Liver (tissue), 9 donors: ENCODE measurements around the gene OST4. TPM values are rescaled to one million over a fixed set of nuclear protein-coding genes. Genes with fewer than 3 reads are reported as not detected.

Experiments used
- DNase-seq: peaks from one replicate; pipeline ENCODE4 v3.0.0-alpha.2; 2017; ENCODE audit warnings: low spot score
- H3K27ac ChIP-seq, 2 donors: one replicate each; pipeline ENCODE4 v1.7.0; 2013; ENCODE audit warnings: inconsistent platforms in 2 of 2, low read length in 2 of 2, control low read depth in 1 of 2, low read depth in 1 of 2, mild to moderate bottlenecking in 1 of 2
- H3K27me3 ChIP-seq, 4 donors: one replicate each; pipeline versions ENCODE4 v1.6.1 to v1.7.0; 2013; ENCODE audit warnings: low read length in 3 of 4, inconsistent platforms in 1 of 4, mild to moderate bottlenecking in 1 of 4, moderate library complexity in 1 of 4; ENCODE audit not compliant: control insufficient read depth in 4 of 4, insufficient read depth in 4 of 4
- H3K36me3 ChIP-seq, 4 donors: one replicate each; pipeline versions ENCODE4 v1.6.1 to v1.7.0; 2013; ENCODE audit warnings: low read length in 3 of 4, mild to moderate bottlenecking in 3 of 4, low read depth in 1 of 4, moderate library complexity in 1 of 4; ENCODE audit not compliant: control insufficient read depth in 4 of 4, insufficient read depth in 3 of 4
- H3K4me1 ChIP-seq, 4 donors: one replicate each; pipeline versions ENCODE4 v1.6.1 to v1.7.0; 2013; ENCODE audit warnings: low read length in 3 of 4, mild to moderate bottlenecking in 3 of 4, moderate library complexity in 1 of 4; ENCODE audit not compliant: control insufficient read depth in 4 of 4, insufficient read depth in 4 of 4
- H3K4me3 ChIP-seq, 3 donors: one replicate each; pipeline versions ENCODE4 v1.6.1 to v1.7.0; 2013; ENCODE audit warnings: low read length in 3 of 3, control low read depth in 1 of 3, low read depth in 1 of 3, mild to moderate bottlenecking in 1 of 3
- H3K9ac ChIP-seq, 2 donors: one replicate each; pipeline ENCODE4 v1.7.0; 2013; ENCODE audit warnings: low read length in 2 of 2, mild to moderate bottlenecking in 2 of 2, moderate library complexity in 2 of 2, control low read depth in 1 of 2, low read depth in 1 of 2
- H3K9me3 ChIP-seq, 4 donors: one replicate each; pipeline versions ENCODE4 v1.6.1 to v1.7.0; 2013; ENCODE audit warnings: low read length in 3 of 4; ENCODE audit not compliant: control insufficient read depth in 4 of 4
- ATF3 ChIP-seq: IDR thresholded peaks from 2 replicates; pipeline ENCODE4 v1.6.1; 2016; ENCODE audit warnings: antibody characterized with exemption
- CTCF ChIP-seq: fragments of 150-350 bp; IDR thresholded peaks from 2 replicates; pipeline ENCODE4 v1.5.1; 2017; ENCODE audit warnings: improper control_type of control experiment, low read depth, low read length; ENCODE audit not compliant: missing input control
- EGR1 ChIP-seq, 2 donors: IDR thresholded peaks; 2 replicates each; pipeline ENCODE4 v1.6.1; 2016 to 2018; ENCODE audit warnings: antibody characterized with exemption in 2 of 2, low read depth in 2 of 2
- FOXA1 ChIP-seq: IDR thresholded peaks from 2 replicates; pipeline ENCODE4 v1.6.1; 2016; ENCODE audit warnings: antibody characterized with exemption
- FOXA2 ChIP-seq: IDR thresholded peaks from 2 replicates; pipeline ENCODE4 v1.6.1; 2016; ENCODE audit warnings: antibody characterized with exemption
- GABPA ChIP-seq, 2 donors: IDR thresholded peaks in 1 of 2; conservative IDR thresholded peaks in 1 of 2; 2 replicates each; pipeline ENCODE4 v1.6.1; 2016; ENCODE audit warnings: antibody characterized with exemption in 2 of 2, mild to moderate bottlenecking in 1 of 2, moderate library complexity in 1 of 2
- HNF4A ChIP-seq, 2 donors: conservative IDR thresholded peaks; 2 replicates each; pipeline ENCODE4 v1.6.1; 2016; ENCODE audit warnings: antibody characterized with exemption in 2 of 2, mild to moderate bottlenecking in 2 of 2
- HNF4G ChIP-seq: IDR thresholded peaks from 2 replicates; pipeline ENCODE4 v1.6.1; 2016; ENCODE audit warnings: antibody characterized with exemption
- JUND ChIP-seq, 2 donors: IDR thresholded peaks; 2 replicates each; pipeline ENCODE4 v1.6.1; 2016; ENCODE audit warnings: antibody characterized with exemption in 2 of 2
- MAX ChIP-seq: IDR thresholded peaks from 2 replicates; pipeline ENCODE4 v1.6.1; 2016; ENCODE audit warnings: antibody characterized with exemption
- NR2F2 ChIP-seq: IDR thresholded peaks from 2 replicates; pipeline ENCODE4 v1.6.1; 2016; ENCODE audit warnings: antibody characterized with exemption
- RAD21 ChIP-seq, 2 donors: IDR thresholded peaks; 2 replicates each; pipeline ENCODE4 v1.6.1; 2016; ENCODE audit warnings: antibody characterized with exemption in 2 of 2, mild to moderate bottlenecking in 2 of 2
- REST ChIP-seq: IDR thresholded peaks from 2 replicates; pipeline ENCODE4 v1.6.1; 2016; ENCODE audit warnings: antibody characterized with exemption, mild to moderate bottlenecking
- RXRA ChIP-seq, 2 donors: IDR thresholded peaks; 2 replicates each; pipeline ENCODE4 v1.6.1; 2017 to 2018; ENCODE audit warnings: antibody characterized with exemption in 2 of 2, mild to moderate bottlenecking in 1 of 2
- SP1 ChIP-seq: IDR thresholded peaks from 2 replicates; pipeline ENCODE4 v1.6.1; 2018; ENCODE audit warnings: antibody characterized with exemption, mild to moderate bottlenecking
- YY1 ChIP-seq: IDR thresholded peaks from 2 replicates; pipeline ENCODE4 v1.6.1; 2016; ENCODE audit warnings: antibody characterized with exemption, mild to moderate bottlenecking
- ZBTB33 ChIP-seq: IDR thresholded peaks from 2 replicates; pipeline ENCODE4 v1.6.1; 2016; ENCODE audit warnings: antibody characterized with exemption
- WGBS: extraction: QIAGEN DNeasy Blood & Tissue Kit; methylation state at CpG from one replicate; pipeline ENCODE4 v1.1.7; 2013; 5-methylcytosine and 5-hydroxymethylcytosine counted together
- polyA plus RNA-seq, 2 donors: library from polyadenylated mRNA; stranded (reverse) in 1 of 2; unstranded in 1 of 2; fragments of 200-250 nt in 1 of 2; fragments of >200 nt in 1 of 2; fragmentation: Nextera tagmentation in 1 of 2; extraction: Ambion mirVana in 1 of 2; gene quantifications; one replicate each; pipeline versions ENCODE4 v1.2.1 to v1.2.3, GENCODE V29; 2013 to 2015
- total RNA-seq, 2 donors: library from RNA; depleted of rRNA; stranded (reverse); fragments of >200 nt; gene quantifications; one replicate each; pipeline ENCODE4 v1.2.3, GENCODE V29; 2014
- donor health status: healthy.
- donor health status: healthy.
- donor health status: healthy.
- donor health status: healthy.
- donor health status: healthy.

OST4 gene
- total and polyA plus RNA-seq, 4 donors: 94.8 to 377 (median 206) TPM

- no peak for TF ChIP-seq MAX
- TF ChIP-seq HNF4A (conservative IDR thresholded peaks at IDR 0.05): no peak
- no peak for TF ChIP-seq FOXA2
- no peak for TF ChIP-seq RXRA (IDR thresholded peaks at IDR 0.05)
- no peak for TF ChIP-seq HNF4G
- no peak for TF ChIP-seq EGR1 (IDR thresholded peaks at IDR 0.05; ENCODE audit: low read depth in 2 of 2)
- TF ChIP-seq REST: no peak
- no peak for TF ChIP-seq YY1
- TF ChIP-seq RAD21 (IDR thresholded peaks at IDR 0.05): no peak
- no peak for TF ChIP-seq FOXA1
- no peak for TF ChIP-seq GABPA (IDR thresholded peaks at IDR 0.05 in 1 of 2, conservative IDR thresholded peaks at IDR 0.05 in 1 of 2)
- no peak for TF ChIP-seq CTCF
- TF ChIP-seq JUND (IDR thresholded peaks at IDR 0.05): no peak
- no peak for TF ChIP-seq ZBTB33
- no peak for TF ChIP-seq ATF3
- no peak for TF ChIP-seq NR2F2
- TF ChIP-seq SP1: no peak
- Histone ChIP-seq H3K27me3 (no peaks in the 10 kb centered on the region), H3K4me1 (peaks cover 26 to 81% (median 69%) of the 10 kb centered on the region in 4 donors), H3K36me3 (peaks cover 3 to 5% (median 4%) of the 10 kb centered on the region in 4 donors), H3K4me3 (no peak overlapping the region), H3K27ac (peak overlapping the region; percentile 82 to 87), H3K9me3 (no peaks in the 10 kb centered on the region), H3K9ac (no peak overlapping the region)
- WGBS: 58% methylated on average over 25 of the region's 25 CpGs
- DNase-seq: no peak
These were observed 20.6 kb upstream of the OST4 start for GRCh38 chr2:27091746-27092695.
